Neuron (in vitro differentiated cells): ENCODE data around the gene CHTF18.
"Not testable (repeated sequence)": the region's sequence is repeated elsewhere in the genome, so short reads cannot be mapped to it uniquely, and the experiment has no call there.

Experiments
- H2AFZ ChIP-seq: one replicate; pipeline ENCODE4 v1.6.1; 2013; ENCODE audit warnings: low read depth, mild to moderate bottlenecking, inconsistent platforms, low read length, moderate library complexity
- H3K27me3 ChIP-seq: one replicate; pipeline ENCODE4 v1.6.1; 2013; ENCODE audit warnings: low read length; ENCODE audit not compliant: insufficient read depth
- H3K36me3 ChIP-seq: one replicate; pipeline ENCODE4 v1.6.1; 2013; ENCODE audit warnings: low read length; ENCODE audit not compliant: insufficient read depth
- H3K4me1 ChIP-seq: one replicate; pipeline ENCODE4 v1.6.1; 2013; ENCODE audit warnings: low read length; ENCODE audit not compliant: insufficient read depth
- H3K4me3 ChIP-seq: 2 replicates; pipeline ENCODE4 v1.5.1; 2013; ENCODE audit warnings: mild to moderate bottlenecking, low read length, moderate library complexity
- H3K9me3 ChIP-seq: one replicate; pipeline ENCODE4 v1.6.1; 2013; ENCODE audit warnings: low read length

Gene CHTF18

GRCh38 chr16:820044-820408 lies 31.6 kb downstream of the CHTF18 start:
- H3K36me3 ChIP-seq, H3K27me3 ChIP-seq, H3K4me1 ChIP-seq, H2AFZ ChIP-seq, H3K4me3 ChIP-seq: not testable (repeated sequence)
- peaks cover 15% of the 10 kb centered on the region for H3K9me3 ChIP-seq

- Histone ChIP-seq H3K9me3 (peaks cover 15% of the 10 kb centered on the region), H3K36me3 (no peaks in the 10 kb centered on the region), H3K27me3 (peaks cover 3% of the 10 kb centered on the region), H3K4me1 (peaks cover 2% of the 10 kb centered on the region), H2AFZ (no peak overlapping the region), H3K4me3 (no peak overlapping the region)
These were observed 32.3 kb downstream of the CHTF18 start for GRCh38 chr16:820748-821147.

- Histone ChIP-seq H3K36me3 (no peaks in the 10 kb centered on the region), H3K27me3 (peaks cover 3% of the 10 kb centered on the region), H2AFZ (no peak overlapping the region), H3K4me1 (peaks cover 2% of the 10 kb centered on the region), H3K9me3 (peaks cover 13% of the 10 kb centered on the region), H3K4me3 (no peak overlapping the region)
These were observed 33.3 kb downstream of the CHTF18 start for GRCh38 chr16:821751-822150.

GRCh38 chr16:822174-822908 lies 33.9 kb downstream of the CHTF18 start:
- Histone ChIP-seq H3K36me3 (no peaks in the 10 kb centered on the region), H2AFZ (no peak overlapping the region), H3K9me3 (peaks cover 13% of the 10 kb centered on the region), H3K27me3 (peaks cover 6% of the 10 kb centered on the region), H3K4me1 (peaks cover 2% of the 10 kb centered on the region), H3K4me3 (no peak overlapping the region)

GRCh38 chr16:822909-823297 lies 34.5 kb downstream of the CHTF18 start:
- no peaks in the 10 kb centered on the region for H3K36me3 ChIP-seq
- no peak overlapping the region for H3K4me3 ChIP-seq
- peaks cover 2% of the 10 kb centered on the region for H3K4me1 ChIP-seq
- peaks cover 12% of the 10 kb centered on the region for H3K27me3 ChIP-seq
- H2AFZ ChIP-seq: no peak overlapping the region
- peaks cover 13% of the 10 kb centered on the region for H3K9me3 ChIP-seq

- Histone ChIP-seq H3K36me3 (no peaks in the 10 kb centered on the region), H3K4me1 (peaks cover 2% of the 10 kb centered on the region), H2AFZ (no peak overlapping the region), H3K27me3 (peaks cover 15% of the 10 kb centered on the region), H3K9me3 (peaks cover 13% of the 10 kb centered on the region), H3K4me3 (no peak overlapping the region)
These were observed 35.8 kb downstream of the CHTF18 start for GRCh38 chr16:824194-824593.

GRCh38 chr16:824601-825000 lies 36.2 kb downstream of the CHTF18 start:
- Histone ChIP-seq H3K27me3 (peaks cover 15% of the 10 kb centered on the region), H3K9me3 (peaks cover 13% of the 10 kb centered on the region), H3K36me3 (no peaks in the 10 kb centered on the region), H3K4me1 (peaks cover 2% of the 10 kb centered on the region), H3K4me3 (no peak overlapping the region), H2AFZ (no peak overlapping the region)

- no peak overlapping the region for H3K4me3 ChIP-seq
- peaks cover 20% of the 10 kb centered on the region for H3K27me3 ChIP-seq
- H2AFZ ChIP-seq: no peak overlapping the region
These were observed 37.1 kb downstream of the CHTF18 start for GRCh38 chr16:825341-826061.

GRCh38 chr16:827513-827912 lies 39.1 kb downstream of the CHTF18 start:
- Histone ChIP-seq H3K27me3 (peaks cover 20% of the 10 kb centered on the region), H3K36me3 (no peaks in the 10 kb centered on the region), H3K4me3 (no peak overlapping the region), H2AFZ (no peak overlapping the region), H3K4me1 (no peaks in the 10 kb centered on the region), H3K9me3 (peaks cover 16% of the 10 kb centered on the region)

More at GRCh38 chr16:825341-826061, 37.1 kb downstream of the CHTF18 start:
- Histone ChIP-seq H3K4me1 (peaks cover 2% of the 10 kb centered on the region), H3K9me3 (peaks cover 17% of the 10 kb centered on the region), H3K36me3 (no peaks in the 10 kb centered on the region)

- H3K4me3 ChIP-seq: no peak overlapping the region
- H3K36me3 ChIP-seq: no peaks in the 10 kb centered on the region
- peaks cover 9% of the 10 kb centered on the region for H3K9me3 ChIP-seq
- peaks cover 20% of the 10 kb centered on the region for H3K27me3 ChIP-seq
- no peaks in the 10 kb centered on the region for H3K4me1 ChIP-seq
- H2AFZ ChIP-seq: no peak overlapping the region
These were observed 40.5 kb downstream of the CHTF18 start for GRCh38 chr16:828891-829290.

- Histone ChIP-seq H3K27me3 (peaks cover 17% of the 10 kb centered on the region), H3K36me3 (no peaks in the 10 kb centered on the region), H3K9me3 (peaks cover 5% of the 10 kb centered on the region), H3K4me3 (no peak overlapping the region), H3K4me1 (no peaks in the 10 kb centered on the region), H2AFZ (no peak overlapping the region)
These were observed 41.9 kb downstream of the CHTF18 start for GRCh38 chr16:830107-830870.

- H3K4me3 ChIP-seq: no peak overlapping the region
- no peak overlapping the region for H2AFZ ChIP-seq
- H3K9me3 ChIP-seq: peaks cover 11% of the 10 kb centered on the region
- H3K36me3 ChIP-seq: no peaks in the 10 kb centered on the region
- peaks cover 17% of the 10 kb centered on the region for H3K27me3 ChIP-seq
- no peaks in the 10 kb centered on the region for H3K4me1 ChIP-seq
These were observed 42.6 kb downstream of the CHTF18 start for GRCh38 chr16:830871-831570.
